SH-SY5Y (cell line): ENCODE measurements around the gene SOX18.

ENCODE experiments used
- GATA2 ChIP-seq: IDR thresholded peaks from 2 replicates; pipeline ENCODE4 v1.6.1; 2011; ENCODE audit warnings: mild to moderate bottlenecking, low read depth, low read length
- GATA3 ChIP-seq: IDR thresholded peaks from 2 replicates; pipeline ENCODE4 v1.6.1; 2011; ENCODE audit warnings: low read depth, mild to moderate bottlenecking, low read length, moderate library complexity

SOX18 gene

GRCh38 chr20:64083378-64083803 lies 34.0 kb upstream of the SOX18 start:
- TF ChIP-seq GATA3, result no peak
- TF ChIP-seq GATA2, result no peak

- TF ChIP-seq GATA3 (no peak), GATA2 (no peak)
Measured at GRCh38 chr20:64082820-64083377, 33.5 kb upstream of the SOX18 start.

GRCh38 chr20:64082126-64082731 lies 32.8 kb upstream of the SOX18 start:
- TF ChIP-seq GATA3 (no peak), GATA2 (no peak)

- TF ChIP-seq GATA3 (no peak), GATA2 (no peak)
Measured at GRCh38 chr20:64081624-64081964, 32.2 kb upstream of the SOX18 start.

GRCh38 chr20:64080813-64081623 lies 31.6 kb upstream of the SOX18 start:
- no peak for TF ChIP-seq GATA3
- no peak for TF ChIP-seq GATA2

- TF ChIP-seq GATA2 (no peak), GATA3 (no peak)
Measured at GRCh38 chr20:64080013-64080812, 30.8 kb upstream of the SOX18 start, which contains the start of gene OPRL1. Gene OPRL1, plus strand, starts transcription at chr20:64080082. Its CDS starts 12,639 bp downstream, at chr20:64092721.

GRCh38 chr20:64079273-64080012 lies 30.0 kb upstream of the SOX18 start, which contains the start of gene RGS19:
Gene RGS19, minus strand, starts transcription at chr20:64079518. Its CDS starts 2,632 bp downstream, at chr20:64076886.
- TF ChIP-seq GATA2 (no peak), GATA3 (no peak)

GRCh38 chr20:64078934-64079272 lies 29.5 kb upstream of the SOX18 start:
- TF ChIP-seq GATA3, result no peak
- no peak for TF ChIP-seq GATA2

GRCh38 chr20:64077876-64078551 lies 28.6 kb upstream of the SOX18 start:
- TF ChIP-seq GATA3 (no peak), GATA2 (no peak)

GRCh38 chr20:64077541-64077875 lies 28.1 kb upstream of the SOX18 start:
- TF ChIP-seq GATA3 (no peak), GATA2 (no peak)

- TF ChIP-seq GATA2 (no peak), GATA3 (no peak)
Measured at GRCh38 chr20:64077094-64077493, 27.7 kb upstream of the SOX18 start.

GRCh38 chr20:64076061-64076997 lies 26.9 kb upstream of the SOX18 start:
- TF ChIP-seq GATA3, result no peak
- TF ChIP-seq GATA2, result no peak
